Skeletal muscle satellite cell (primary cell): Measurements from ENCODE around the gene SPDYE17.
"Not testable (repeated sequence)": the region's sequence is repeated elsewhere in the genome, so short reads cannot be mapped to it uniquely, and the experiment has no call there.

Experiments
- H3K27me3 ChIP-seq: 2 replicates; pipeline ENCODE4 v1.7.0; 2013; ENCODE audit warnings: low read length; ENCODE audit not compliant: control insufficient read depth, insufficient read depth
- H3K36me3 ChIP-seq: 2 replicates; pipeline ENCODE4 v1.7.0; 2013; ENCODE audit warnings: mild to moderate bottlenecking, control low read depth, low read length; ENCODE audit not compliant: insufficient read depth
- H3K4me1 ChIP-seq: 2 replicates; pipeline ENCODE4 v1.7.0; 2013; ENCODE audit warnings: low read length; ENCODE audit not compliant: control insufficient read depth, insufficient read depth
- H3K4me2 ChIP-seq: 2 replicates; pipeline ENCODE4 v1.7.0; 2013; ENCODE audit warnings: mild to moderate bottlenecking, low read length
- H3K4me3 ChIP-seq: 2 replicates; pipeline ENCODE4 v1.7.0; 2013; ENCODE audit warnings: low read length
- H3K9ac ChIP-seq: 2 replicates; pipeline ENCODE4 v1.7.0; 2013; ENCODE audit warnings: mild to moderate bottlenecking, low read depth, low read length, moderate library complexity
- H3K9me3 ChIP-seq: replicated peaks from 2 replicates; pipeline ENCODE4 v1.7.0; 2013; ENCODE audit warnings: mild to moderate bottlenecking, control low read depth, low read length

Gene SPDYE17

GRCh38 chr7:77008000-77008399, 24.2 kb downstream of the SPDYE17 start:
- not testable (repeated sequence) for H3K9ac ChIP-seq, H3K9me3 ChIP-seq, H3K4me2 ChIP-seq, H3K36me3 ChIP-seq, H3K27me3 ChIP-seq, H3K4me3 ChIP-seq, H3K4me1 ChIP-seq

- not testable (repeated sequence) for H3K9ac ChIP-seq, H3K4me1 ChIP-seq, H3K36me3 ChIP-seq, H3K4me3 ChIP-seq, H3K9me3 ChIP-seq, H3K4me2 ChIP-seq, H3K27me3 ChIP-seq
Observed at GRCh38 chr7:77006127-77007110, 25.7 kb downstream of the SPDYE17 start.

- H3K4me2 ChIP-seq, H3K4me3 ChIP-seq, H3K9me3 ChIP-seq, H3K4me1 ChIP-seq, H3K9ac ChIP-seq, H3K36me3 ChIP-seq, H3K27me3 ChIP-seq: not testable (repeated sequence)
Observed at GRCh38 chr7:77005461-77006057, 26.6 kb downstream of the SPDYE17 start.

- H3K9me3 ChIP-seq, H3K36me3 ChIP-seq, H3K4me3 ChIP-seq, H3K4me1 ChIP-seq, H3K27me3 ChIP-seq, H3K4me2 ChIP-seq, H3K9ac ChIP-seq: not testable (repeated sequence)
Observed at GRCh38 chr7:77004151-77004550, 28.0 kb downstream of the SPDYE17 start.

- H3K9me3 ChIP-seq, H3K36me3 ChIP-seq, H3K27me3 ChIP-seq, H3K9ac ChIP-seq, H3K4me2 ChIP-seq, H3K4me3 ChIP-seq, H3K4me1 ChIP-seq: not testable (repeated sequence)
Observed at GRCh38 chr7:77003241-77003640, 28.9 kb downstream of the SPDYE17 start.

GRCh38 chr7:77002678-77003233, 29.4 kb downstream of the SPDYE17 start:
- H3K4me2 ChIP-seq, H3K9ac ChIP-seq, H3K4me1 ChIP-seq, H3K9me3 ChIP-seq, H3K27me3 ChIP-seq, H3K36me3 ChIP-seq, H3K4me3 ChIP-seq: not testable (repeated sequence)

- H3K27me3 ChIP-seq, H3K4me1 ChIP-seq, H3K36me3 ChIP-seq, H3K4me3 ChIP-seq, H3K9me3 ChIP-seq, H3K9ac ChIP-seq, H3K4me2 ChIP-seq: not testable (repeated sequence)
Observed at GRCh38 chr7:77002104-77002503, 30.1 kb downstream of the SPDYE17 start.

GRCh38 chr7:76999474-77000107, 32.6 kb downstream of the SPDYE17 start:
- not testable (repeated sequence) for H3K4me2 ChIP-seq, H3K9ac ChIP-seq, H3K36me3 ChIP-seq, H3K4me3 ChIP-seq, H3K9me3 ChIP-seq, H3K4me1 ChIP-seq, H3K27me3 ChIP-seq

GRCh38 chr7:76998764-76999450, 33.3 kb downstream of the SPDYE17 start:
- H3K4me2 ChIP-seq, H3K27me3 ChIP-seq, H3K36me3 ChIP-seq, H3K4me1 ChIP-seq, H3K9ac ChIP-seq, H3K9me3 ChIP-seq, H3K4me3 ChIP-seq: not testable (repeated sequence)

GRCh38 chr7:76998285-76998589, 33.9 kb downstream of the SPDYE17 start:
- no peak overlapping the region for H3K4me3 ChIP-seq
- H3K4me2 ChIP-seq, result no peak overlapping the region
- no peak overlapping the region for H3K9ac ChIP-seq
- H3K9me3 ChIP-seq, result no peaks in the 10 kb centered on the region
- no peaks in the 10 kb centered on the region for H3K36me3 ChIP-seq
- no peaks in the 10 kb centered on the region for H3K27me3 ChIP-seq
- H3K4me1 ChIP-seq, result no peaks in the 10 kb centered on the region
